Pancreas (tissue), 10 donors: Measurements from ENCODE around the gene RALGPS2. TPM values are rescaled to one million over a fixed set of nuclear protein-coding genes. Genes with fewer than 3 reads are reported as not detected.

Experiments
- ATAC-seq, 4 donors: fragments of 200-7000 bp; cut with Tn5 transposase; one replicate each; pipeline versions ENCODE4 v1.8.0 to v1.9.1; 2020; ENCODE audit warnings: mild to moderate bottlenecking in 4 of 4, moderate library complexity in 4 of 4
- DNase-seq, 6 donors: peaks; one replicate each; pipeline ENCODE4 v3.0.0-alpha.2; 2020
- FAIRE-seq: peaks from 2 replicates; lab custom pipeline; 2012; peaks lifted over from hg19 to GRCh38; lab: Jason Lieb, UNC
- H3K27ac ChIP-seq, 4 donors: fragments of 200-600 bp; sonication (generic); 1 replicate in 3 of 4; 2 replicates in 1 of 4; pipeline versions ENCODE4 v1.5.0 to v1.8.0; 2020
- H3K27me3 ChIP-seq, 4 donors: fragments of 200-600 bp; one replicate each; pipeline ENCODE4 v1.8.0; 2021
- H3K36me3 ChIP-seq, 3 donors: fragments of 200-600 bp; sonication (generic) in 1 of 3; one replicate each; pipeline versions ENCODE4 v1.5.0 to v1.8.0; 2020 to 2021
- H3K4me1 ChIP-seq, 3 donors: fragments of 200-600 bp; one replicate each; pipeline ENCODE4 v1.8.0; 2021
- H3K4me3 ChIP-seq, 4 donors: fragments of 200-600 bp; sonication (generic) in 2 of 4; one replicate each; pipeline versions ENCODE4 v1.5.0 to v1.8.0; 2020 to 2021
- H3K9me3 ChIP-seq, 4 donors: fragments of 200-600 bp; one replicate each; pipeline ENCODE4 v1.8.0; 2021
- CTCF ChIP-seq, 4 donors: fragments of 200-600 bp; sonication (generic) in 3 of 4; IDR thresholded peaks; one replicate each; pipeline versions ENCODE4 v1.5.0 to v1.8.0; 2021; ENCODE audit warnings: antibody characterized with exemption in 4 of 4
- WGBS, 2 donors: extraction: QIAGEN DNeasy Blood & Tissue Kit; methylation state at CpG; one replicate each; pipeline ENCODE4 v1.1.7; 2013; 5-methylcytosine and 5-hydroxymethylcytosine counted together
- intact Hi-C, 3 donors: fragments of 100-400 bp; cut with DNase I; formaldehyde crosslinking; loops; one replicate each; pipeline versions ENCODE4 v1.11.1 to v1.14.2; 2022
- polyA plus RNA-seq, 2 donors: library from polyadenylated mRNA; stranded (reverse); fragments of 200-250 nt; gene quantifications; one replicate each; pipeline ENCODE4 v1.2.3, GENCODE V29; 2013
- total RNA-seq, 6 donors: library from RNA; stranded (reverse); fragmentation: NEBNext Ultra II Directional in 4 of 6; extraction: Animal tissue kit (Norgen Biotek cat#: 25700) in 4 of 6; gene quantifications; one replicate each; pipeline versions ENCODE4 v1.2.1 to v1.2.4, GENCODE V29; 2021 to 2023
- donor health status: healthy with polysubstance abuse.
- donor health status: DM: no; HTN: no; CAD: no; lungs with moderate emphysema.
- donor health status: DM: no; HTN: no; CAD: no.
- donor health status: control.
- donor health status: control.
- donor health status: Bipolar disorder and iron deficiency.
- donor health status: DM: yes; HTN: yes; CAD: no.
- donor health status: DM: no; HTN: no; CAD: no.
- donor health status: DM: no; HTN: no; CAD: no.
- donor health status: DM: yes; HTN: yes; CAD: no.

Gene RALGPS2
- total and polyA plus RNA-seq, 8 donors, result 1.9 to 11.6 (median 7.6) TPM

GRCh38 chr1:178961331-178961730 lies 236.3 kb downstream of the RALGPS2 start:
- TF ChIP-seq CTCF (IDR thresholded peaks at IDR 0.05), result no peak
- H3K27ac ChIP-seq, result no peak overlapping the region
- no peaks in the 10 kb centered on the region for H3K36me3 ChIP-seq
- intact Hi-C loops, result no loop called here
- H3K27me3 ChIP-seq, result no peaks in the 10 kb centered on the region
- WGBS, 2 donors, result 88 to 93% methylated on average over 4 of the region's 4 CpGs
- no peak overlapping the region for H3K4me3 ChIP-seq
- DNase-seq, result no peak
- no peaks in the 10 kb centered on the region for H3K4me1 ChIP-seq
- no peaks in the 10 kb centered on the region for H3K9me3 ChIP-seq
- no peak for ATAC-seq
- FAIRE-seq, result no peak

- H3K27ac ChIP-seq, result no peak overlapping the region
- H3K4me3 ChIP-seq, result no peak overlapping the region
- no peaks in the 10 kb centered on the region for H3K4me1 ChIP-seq
- H3K9me3 ChIP-seq, result no peaks in the 10 kb centered on the region
- no peak for DNase-seq
- H3K36me3 ChIP-seq, result no peaks in the 10 kb centered on the region
- WGBS, 2 donors, result 85 to 97% methylated on average over 3 of the region's 3 CpGs
- no peak for TF ChIP-seq CTCF (IDR thresholded peaks at IDR 0.05)
- no peaks in the 10 kb centered on the region for H3K27me3 ChIP-seq
- FAIRE-seq, result no peak
- intact Hi-C loops, result no loop called here
- ATAC-seq, result no peak
These were observed 236.8 kb downstream of the RALGPS2 start for GRCh38 chr1:178961868-178962267.

GRCh38 chr1:178962853-178963711 lies 238.0 kb downstream of the RALGPS2 start:
- ATAC-seq, result peak in 2 of 4 donors; percentile 46 to 63
- FAIRE-seq, result no peak
- Histone ChIP-seq H3K4me1 (no peaks in the 10 kb centered on the region), H3K4me3 (no peak overlapping the region), H3K36me3 (no peaks in the 10 kb centered on the region), H3K27me3 (no peaks in the 10 kb centered on the region), H3K9me3 (no peaks in the 10 kb centered on the region), H3K27ac (no peak overlapping the region)
- 74% methylated on average over 10 of the region's 10 CpGs for WGBS, 2 donors
- intact Hi-C loops, result no loop called here
- no peak for DNase-seq
- TF ChIP-seq CTCF (IDR thresholded peaks at IDR 0.05), result no peak

- FAIRE-seq, result no peak
- Histone ChIP-seq H3K27me3 (no peaks in the 10 kb centered on the region), H3K4me1 (no peaks in the 10 kb centered on the region), H3K27ac (no peak overlapping the region), H3K9me3 (no peaks in the 10 kb centered on the region), H3K36me3 (no peaks in the 10 kb centered on the region), H3K4me3 (no peak overlapping the region)
- TF ChIP-seq CTCF (IDR thresholded peaks at IDR 0.05), result no peak
- ATAC-seq, result no peak
- intact Hi-C loops, result no loop called here
- WGBS, 2 donors, result 84 to 85% methylated on average over 8 of the region's 8 CpGs
- DNase-seq, result no peak
These were observed 239.7 kb downstream of the RALGPS2 start for GRCh38 chr1:178964469-178965330.
